WERI-Rb-1 (cell line): Measurements from ENCODE around the gene CIROP.
"Not testable (repeated sequence)": the region's sequence is repeated elsewhere in the genome, so short reads cannot be mapped to it uniquely, and the experiment has no call there.

Experiments used
- DNase-seq: peaks from one replicate; pipeline ENCODE4 v3.0.0-alpha.2; 2020
- H3K27ac ChIP-seq: fragments of 250-450 bp; sonication (Bioruptor Pico); 2 replicates; pipeline ENCODE4 v1.5.1; 2020; ENCODE audit warnings: mild to moderate bottlenecking, moderate library complexity
- H3K27me3 ChIP-seq: fragments of 250-450 bp; sonication (Bioruptor Pico); 2 replicates; pipeline ENCODE4 v1.5.1; 2021; ENCODE audit warnings: mild to moderate bottlenecking, low read depth, moderate library complexity; ENCODE audit not compliant: insufficient read depth, severe bottlenecking
- H3K36me3 ChIP-seq: fragments of 250-450 bp; sonication (Bioruptor Pico); 2 replicates; pipeline ENCODE4 v1.5.1; 2020; ENCODE audit warnings: mild to moderate bottlenecking, moderate library complexity
- H3K4me3 ChIP-seq: 2 replicates; pipeline ENCODE4 v1.5.1; 2011; ENCODE audit warnings: low read depth, mild to moderate bottlenecking, control low read depth, low read length
- H3K9me3 ChIP-seq: fragments of 250-450 bp; sonication (Bioruptor Pico); 2 replicates; pipeline ENCODE4 v1.5.1; 2021; ENCODE audit warnings: mild to moderate bottlenecking, moderate library complexity; ENCODE audit not compliant: severe bottlenecking
- TF ChIP-seq, protein P1 (sequence below): IDR thresholded peaks from 2 replicates; pipeline ENCODE4 v1.5.1; 2011; ENCODE audit warnings: low read depth, mild to moderate bottlenecking, control low read depth, inconsistent platforms, low read length

Gene CIROP

DNA sequence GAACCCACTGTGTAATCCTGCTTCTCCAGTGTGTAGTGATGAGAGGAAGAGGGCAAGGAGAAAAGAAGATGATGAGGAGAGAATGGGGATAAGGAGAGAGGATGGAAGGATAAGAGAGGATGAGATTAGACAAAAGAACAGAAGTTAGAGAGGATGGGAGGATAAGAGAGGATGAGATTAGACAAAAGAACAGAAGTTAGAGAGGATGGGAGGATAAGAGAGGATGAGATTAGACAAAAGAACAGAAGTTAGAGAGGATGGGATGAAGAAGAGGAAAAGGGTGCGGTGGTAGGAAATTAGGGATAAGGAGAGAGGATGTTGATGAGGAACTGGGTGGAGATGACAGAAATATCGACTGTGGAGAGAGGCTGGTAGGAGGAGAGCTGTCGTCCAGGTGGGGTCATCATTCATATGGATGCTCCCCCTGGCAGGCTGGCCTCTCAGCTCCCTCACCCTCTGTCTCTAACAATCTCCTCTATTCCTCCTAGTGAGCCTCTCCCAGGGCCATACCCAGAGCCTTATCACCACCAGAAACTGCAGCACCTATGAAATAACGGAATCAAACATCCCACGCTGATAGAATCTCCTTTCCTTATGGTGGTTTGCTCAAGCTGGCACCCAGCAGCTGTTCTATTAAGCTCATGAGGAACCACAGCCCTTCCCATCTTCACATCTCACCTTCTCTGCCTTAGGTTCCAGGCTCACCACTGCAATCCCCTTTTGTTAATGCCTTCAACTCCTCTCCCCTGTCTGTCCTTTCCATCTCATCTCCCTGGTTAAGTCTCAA lies 6.0 kb upstream of the CIROP start:
- H3K36me3 ChIP-seq: no peaks in the 10 kb centered on the region
- peaks cover 16% of the 10 kb centered on the region for H3K27me3 ChIP-seq
- no peak overlapping the region for H3K27ac ChIP-seq
- TF ChIP-seq, protein P1, sequence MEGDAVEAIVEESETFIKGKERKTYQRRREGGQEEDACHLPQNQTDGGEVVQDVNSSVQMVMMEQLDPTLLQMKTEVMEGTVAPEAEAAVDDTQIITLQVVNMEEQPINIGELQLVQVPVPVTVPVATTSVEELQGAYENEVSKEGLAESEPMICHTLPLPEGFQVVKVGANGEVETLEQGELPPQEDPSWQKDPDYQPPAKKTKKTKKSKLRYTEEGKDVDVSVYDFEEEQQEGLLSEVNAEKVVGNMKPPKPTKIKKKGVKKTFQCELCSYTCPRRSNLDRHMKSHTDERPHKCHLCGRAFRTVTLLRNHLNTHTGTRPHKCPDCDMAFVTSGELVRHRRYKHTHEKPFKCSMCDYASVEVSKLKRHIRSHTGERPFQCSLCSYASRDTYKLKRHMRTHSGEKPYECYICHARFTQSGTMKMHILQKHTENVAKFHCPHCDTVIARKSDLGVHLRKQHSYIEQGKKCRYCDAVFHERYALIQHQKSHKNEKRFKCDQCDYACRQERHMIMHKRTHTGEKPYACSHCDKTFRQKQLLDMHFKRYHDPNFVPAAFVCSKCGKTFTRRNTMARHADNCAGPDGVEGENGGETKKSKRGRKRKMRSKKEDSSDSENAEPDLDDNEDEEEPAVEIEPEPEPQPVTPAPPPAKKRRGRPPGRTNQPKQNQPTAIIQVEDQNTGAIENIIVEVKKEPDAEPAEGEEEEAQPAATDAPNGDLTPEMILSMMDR: no peak
- H3K9me3 ChIP-seq: peaks cover 3% of the 10 kb centered on the region
- DNase-seq: no peak
- no peak overlapping the region for H3K4me3 ChIP-seq

DNA sequence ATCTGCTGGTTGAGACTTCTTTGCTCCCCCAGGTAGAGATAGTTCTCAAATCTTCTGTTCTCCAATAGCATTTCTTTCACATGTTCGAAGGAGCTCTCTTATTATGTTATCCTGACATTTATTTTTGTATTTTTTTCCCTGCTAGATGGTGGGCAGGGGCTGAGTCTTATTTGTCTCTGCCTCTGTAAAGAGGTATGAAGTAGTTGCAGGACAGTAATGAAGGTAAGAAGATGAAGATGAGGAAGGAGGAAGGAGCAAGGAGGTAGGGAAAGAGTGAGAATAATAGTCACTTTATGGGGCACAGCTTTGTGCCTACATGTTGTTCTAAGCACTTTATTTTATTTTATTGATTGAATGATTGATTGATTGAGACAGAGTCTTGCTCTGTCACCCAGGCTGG lies 5.0 kb upstream of the CIROP start:
- TF ChIP-seq, protein P1: no peak
- Histone ChIP-seq H3K4me3 (no peak overlapping the region), H3K36me3 (no peaks in the 10 kb centered on the region), H3K27me3 (peaks cover 16% of the 10 kb centered on the region), H3K9me3 (peaks cover 3% of the 10 kb centered on the region), H3K27ac (no peak overlapping the region)
- no peak for DNase-seq

DNA sequence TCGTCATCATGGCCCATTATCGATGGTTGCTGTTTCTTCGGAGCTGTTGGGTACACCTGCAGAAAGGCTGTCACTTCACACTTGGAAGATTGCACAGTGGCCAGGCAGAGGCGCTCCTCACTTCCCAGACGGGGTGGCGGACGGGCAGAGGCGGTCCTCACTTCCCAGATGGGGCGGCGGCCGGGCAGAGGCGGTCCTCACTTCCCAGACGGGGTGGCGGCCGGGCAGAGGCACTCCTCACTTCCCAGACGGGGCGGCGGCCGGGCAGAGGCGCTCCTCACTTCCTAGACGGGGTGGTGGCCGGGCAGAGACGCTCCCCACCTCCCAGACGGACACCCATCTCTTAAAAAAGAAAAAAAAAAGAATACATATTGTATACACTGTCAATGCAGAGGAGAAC lies 3.4 kb upstream of the CIROP start:
- H3K4me3 ChIP-seq, H3K36me3 ChIP-seq: not testable (repeated sequence)
- DNase-seq: peak; percentile 31

DNA sequence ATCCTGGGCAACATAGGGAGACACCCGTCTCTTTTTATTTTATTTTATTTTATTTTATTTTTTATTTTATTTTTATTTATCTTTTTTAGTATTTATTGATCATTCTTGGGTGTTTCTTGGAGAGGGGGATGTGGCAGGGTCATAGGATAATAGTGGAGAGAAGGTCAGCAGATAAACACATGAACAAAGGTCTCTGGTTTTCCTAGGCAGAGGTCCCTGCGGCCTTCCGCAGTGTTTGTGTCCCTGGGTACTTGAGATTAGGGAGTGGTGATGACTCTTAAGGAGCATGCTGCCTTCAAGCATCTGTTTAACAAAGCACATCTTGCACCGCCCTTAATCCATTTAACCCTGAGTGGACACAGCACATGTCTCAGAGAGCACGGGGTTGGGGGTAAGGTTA lies 2.8 kb upstream of the CIROP start:
- H3K9me3 ChIP-seq, H3K27ac ChIP-seq, H3K4me3 ChIP-seq, H3K36me3 ChIP-seq, DNase-seq: not testable (repeated sequence)
- H3K27me3 ChIP-seq: peaks cover 14% of the 10 kb centered on the region

More for the DNA sequence above, 3.4 kb upstream of the CIROP start:
- not testable (repeated sequence) for H3K27ac ChIP-seq, H3K9me3 ChIP-seq
- H3K27me3 ChIP-seq: peaks cover 16% of the 10 kb centered on the region

DNA sequence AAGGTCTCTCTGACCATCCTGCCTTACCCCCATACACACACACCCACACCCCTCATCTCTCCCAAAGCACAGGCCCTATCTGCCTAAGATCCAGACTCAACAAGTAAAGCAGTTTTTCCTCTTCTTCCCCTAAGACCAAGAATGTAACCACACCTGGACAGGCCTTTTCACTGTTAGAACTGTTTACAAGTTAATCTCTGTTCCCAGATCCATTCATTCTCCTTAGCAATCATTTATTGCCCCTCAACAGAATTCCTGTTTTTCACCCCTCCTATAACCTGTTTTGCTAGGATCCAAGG lies 1.9 kb upstream of the CIROP start:
- TF ChIP-seq, protein P1: no peak
- Histone ChIP-seq H3K9me3 (peaks cover 3% of the 10 kb centered on the region), H3K36me3 (no peaks in the 10 kb centered on the region), H3K4me3 (no peak overlapping the region), H3K27me3 (peaks cover 6% of the 10 kb centered on the region), H3K27ac (no peak overlapping the region)
- DNase-seq: no peak

DNA sequence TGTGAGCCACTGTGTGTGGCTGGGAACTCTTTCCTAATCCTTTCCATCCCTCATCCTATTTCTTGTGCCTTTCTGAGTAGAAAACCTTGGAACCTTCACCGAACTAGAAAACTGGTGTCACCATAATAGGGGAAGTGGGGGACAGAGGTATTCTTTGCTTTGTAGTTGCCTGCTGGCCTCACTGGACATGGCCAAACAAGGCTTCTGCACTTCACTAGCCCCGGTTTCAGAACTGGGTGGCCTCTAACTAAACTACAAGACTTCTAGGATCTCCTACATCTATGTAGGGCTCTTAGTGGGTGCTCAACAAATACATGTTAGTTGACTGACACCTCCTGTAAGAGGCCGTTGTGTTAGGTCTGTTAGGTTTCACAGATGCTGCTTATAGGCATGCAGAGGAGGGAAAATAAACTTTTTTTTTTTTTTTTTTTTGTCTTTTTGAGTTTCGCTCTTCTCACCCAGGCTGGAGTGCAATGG lies 597 bp upstream of the CIROP start:
- DNase-seq: no peak
- Histone ChIP-seq H3K9me3 (peaks cover 3% of the 10 kb centered on the region), H3K4me3 (no peak overlapping the region), H3K36me3 (no peaks in the 10 kb centered on the region), H3K27ac (no peak overlapping the region), H3K27me3 (no peaks in the 10 kb centered on the region)
- TF ChIP-seq, protein P1: no peak

DNA sequence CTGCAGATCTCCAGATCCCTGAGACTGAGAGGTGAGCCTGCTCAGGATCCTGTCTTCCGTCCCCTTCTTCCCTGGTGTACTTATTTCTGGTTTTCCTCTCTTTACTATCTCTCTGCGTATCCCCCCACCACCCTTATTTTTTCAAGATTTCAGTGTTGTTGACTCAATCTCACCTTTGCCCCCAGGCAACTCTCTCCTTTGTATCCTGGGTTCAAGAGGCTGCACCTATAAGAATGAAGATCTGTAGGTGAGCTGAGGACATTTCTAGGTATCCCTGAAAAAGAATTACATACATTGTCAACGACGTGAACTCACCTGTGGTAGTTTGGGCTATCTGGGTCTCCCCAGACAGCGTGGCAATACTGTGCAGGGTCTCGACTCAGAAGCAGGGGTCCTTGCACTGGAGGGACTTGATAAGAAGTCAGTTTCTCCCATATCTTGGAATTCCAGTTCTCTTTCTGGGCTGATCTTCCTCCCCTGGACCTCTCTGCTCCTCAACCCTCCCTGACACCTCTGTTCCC lies 659 bp downstream of the CIROP start:
- Histone ChIP-seq H3K27ac (no peak overlapping the region), H3K9me3 (peaks cover 3% of the 10 kb centered on the region), H3K27me3 (no peaks in the 10 kb centered on the region), H3K36me3 (no peaks in the 10 kb centered on the region), H3K4me3 (no peak overlapping the region)
- TF ChIP-seq, protein P1: no peak
- no peak for DNase-seq
